Choroid plexus epithelial cell (primary cell): Measurements from ENCODE around the gene TMF1.

Source experiments
- DNase-seq: peaks from one replicate; pipeline ENCODE4 v3.0.0-alpha.2; 2010; ENCODE audit warnings: low read depth
- H3K4me3 ChIP-seq: 2 replicates; pipeline ENCODE4 v1.5.1; 2011; ENCODE audit warnings: low read depth, mild to moderate bottlenecking, control low read depth, low read length, moderate library complexity
- CTCF ChIP-seq: conservative IDR thresholded peaks from 2 replicates; pipeline ENCODE4 v1.5.1; 2011; ENCODE audit warnings: low read depth, mild to moderate bottlenecking, control low read depth, inconsistent platforms, low read length, moderate library complexity

TMF1 gene

GRCh38 chr3:69092030-69092516 is 39.9 kb upstream of the TMF1 start:
- DNase-seq: peak; percentile 40
- TF ChIP-seq CTCF: no peak
- H3K4me3 ChIP-seq: no peak overlapping the region

GRCh38 chr3:69091389-69092029 is 39.4 kb upstream of the TMF1 start:
- H3K4me3 ChIP-seq: no peak overlapping the region
- TF ChIP-seq CTCF: no peak
- no peak for DNase-seq

GRCh38 chr3:69090021-69090420 is 37.9 kb upstream of the TMF1 start:
- H3K4me3 ChIP-seq: no peak overlapping the region
- TF ChIP-seq CTCF: no peak
- peak; percentile 89 for DNase-seq

GRCh38 chr3:69088063-69088462 is 35.9 kb upstream of the TMF1 start:
- peak; percentile 32 for TF ChIP-seq CTCF
- H3K4me3 ChIP-seq: no peak overlapping the region
- DNase-seq: peak; percentile 69

- H3K4me3 ChIP-seq: peak overlapping the region; percentile 31
- no peak for DNase-seq
- TF ChIP-seq CTCF: no peak
Observed at GRCh38 chr3:69087030-69087791, 35.1 kb upstream of the TMF1 start.

- peak overlapping the region; percentile 85 for H3K4me3 ChIP-seq
- peak; percentile 97 for DNase-seq
- TF ChIP-seq CTCF: no peak
Observed at GRCh38 chr3:69085833-69086722, 33.9 kb upstream of the TMF1 start.
